Ovary (tissue), 9 donors: Measurements from ENCODE around the gene DICER1. TPM values are rescaled to one million over a fixed set of nuclear protein-coding genes. Genes with fewer than 3 reads are reported as not detected.

Source experiments
- DNase-seq, 5 donors: peaks; one replicate each; pipeline ENCODE4 v3.0.0-alpha.2; 2019 to 2020
- H3K27ac ChIP-seq, 2 donors: fragments of 200-600 bp; one replicate each; pipeline versions ENCODE4 v1.5.1 to v1.8.0; 2019 to 2022
- H3K27me3 ChIP-seq: fragments of 200-600 bp; one replicate; pipeline ENCODE4 v1.8.0; 2022
- H3K36me3 ChIP-seq: fragments of 200-600 bp; sonication (generic); one replicate; pipeline ENCODE4 v1.5.1; 2019
- H3K4me1 ChIP-seq: one replicate; pipeline ENCODE4 v1.8.1; 2013; ENCODE audit warnings: mild to moderate bottlenecking, moderate library complexity; ENCODE audit not compliant: insufficient read depth
- H3K4me3 ChIP-seq: fragments of 200-600 bp; sonication (generic); one replicate; pipeline ENCODE4 v1.5.1; 2017
- H3K9me3 ChIP-seq, 2 donors: fragments of 200-600 bp in 1 of 2; sonication (generic) in 1 of 2; one replicate each; pipeline versions ENCODE4 v1.5.1 to v1.8.1; 2013 to 2019; ENCODE audit warnings: mild to moderate bottlenecking in 1 of 2, moderate library complexity in 1 of 2
- CTCF ChIP-seq, 3 donors: fragments of 450-650 bp in 2 of 3; fragments of 200-600 bp in 1 of 3; IDR thresholded peaks; one replicate each; pipeline versions ENCODE4 v1.5.1 to v1.8.0; 2016 to 2022; ENCODE audit warnings: antibody characterized with exemption in 3 of 3, mild to moderate bottlenecking in 1 of 3
- EP300 ChIP-seq: sonication (generic); formaldehyde crosslinking; IDR thresholded peaks from one replicate; pipeline ENCODE4 v1.6.1; 2017; ENCODE audit warnings: antibody characterized with exemption
- POLR2A ChIP-seq: fragments of 450-650 bp; IDR thresholded peaks from one replicate; pipeline ENCODE4 v1.6.1; 2017; ENCODE audit warnings: antibody characterized with exemption, mild to moderate bottlenecking, moderate library complexity
- WGBS, 3 donors: extraction: QIAGEN DNeasy Blood & Tissue Kit in 1 of 3; methylation state at CpG; one replicate each; pipeline versions ENCODE4 v1.1.5 to v1.1.7; 2013 to 2017; 5-methylcytosine and 5-hydroxymethylcytosine counted together
- intact Hi-C, 4 donors: fragments of 100-400 bp; cut with DNase I; formaldehyde crosslinking; loops; one replicate each; pipeline versions ENCODE4 v1.11.0 to v1.15.1; 2022 to 2023
- polyA plus RNA-seq, 2 donors: library from polyadenylated mRNA; stranded (reverse); fragments of 200-250 nt in 1 of 2; fragments of 350-450 nt in 1 of 2; fragmentation: Illumina TruSeq in 1 of 2; extraction: RNeasy Lipid Tissue Mini Kit (QIAGEN cat#74804) in 1 of 2; gene quantifications; one replicate each; pipeline ENCODE4 v1.2.3, GENCODE V29; 2013 to 2014
- total RNA-seq, 7 donors: library from RNA; depleted of rRNA in 2 of 7; stranded (reverse); fragments of >200 nt in 2 of 7; fragmentation: NEBNext Ultra II Directional in 3 of 7; extraction: Animal tissue kit (Norgen Biotek cat#: 25700) in 3 of 7; gene quantifications; one replicate each; pipeline versions ENCODE4 v1.1.0 to v1.2.4, GENCODE V29; 2016 to 2023
- donor health status: DM: no; HTN: no; CAD: no; lungs with moderate emphysema.
- donor health status: DM: no; HTN: no; CAD: no.
- donor health status: Bipolar disorder and iron deficiency.
- donor health status: DM: yes; HTN: yes; CAD: no.
- donor health status: DM: no; HTN: no; CAD: no.
- donor health status: DM: yes; HTN: yes; CAD: no.

Gene DICER1
- total and polyA plus RNA-seq, 9 donors: 9.6 to 54.7 (median 47.4) TPM

GRCh38 chr14:95123891-95124579 is 33.3 kb downstream of the DICER1 start:
- H3K4me1 ChIP-seq: no peaks in the 10 kb centered on the region
- intact Hi-C loops: no loop called here
- no peak overlapping the region for H3K4me3 ChIP-seq
- 91 to 93% (median 93%) methylated on average over 9 of the region's 9 CpGs for WGBS, 3 donors
- no peaks in the 10 kb centered on the region for H3K9me3 ChIP-seq
- peak in 1 of 5 donors; percentile 36 for DNase-seq
- TF ChIP-seq POLR2A (no peak), CTCF (IDR thresholded peaks at IDR 0.05) (no peak), EP300 (no peak)
- no peak overlapping the region for H3K27ac ChIP-seq
- no peaks in the 10 kb centered on the region for H3K36me3 ChIP-seq
- no peaks in the 10 kb centered on the region for H3K27me3 ChIP-seq

- Histone ChIP-seq H3K27ac (no peak overlapping the region), H3K4me1 (no peaks in the 10 kb centered on the region), H3K27me3 (no peaks in the 10 kb centered on the region), H3K9me3 (no peaks in the 10 kb centered on the region), H3K4me3 (no peak overlapping the region), H3K36me3 (no peaks in the 10 kb centered on the region)
- DNase-seq: no peak
- TF ChIP-seq EP300 (no peak), CTCF (IDR thresholded peaks at IDR 0.05) (no peak), POLR2A (no peak)
- WGBS, 3 donors: 95 to 99% (median 97%) methylated on average over 12 of the region's 12 CpGs
- intact Hi-C loops: no loop called here
Measured at GRCh38 chr14:95122621-95122945, 34.7 kb downstream of the DICER1 start.

- DNase-seq: no peak
- WGBS, 3 donors: 95 to 97% (median 96%) methylated on average over 6 of the region's 6 CpGs
- no peak overlapping the region for H3K27ac ChIP-seq
- H3K4me3 ChIP-seq: no peak overlapping the region
- no peaks in the 10 kb centered on the region for H3K27me3 ChIP-seq
- intact Hi-C loops: no loop called here
- TF ChIP-seq CTCF (IDR thresholded peaks at IDR 0.05) (no peak), POLR2A (no peak)
- H3K36me3 ChIP-seq: no peaks in the 10 kb centered on the region
- H3K4me1 ChIP-seq: no peaks in the 10 kb centered on the region
- H3K9me3 ChIP-seq: no peaks in the 10 kb centered on the region
Measured at GRCh38 chr14:95121911-95122620, 35.3 kb downstream of the DICER1 start.

- no peak for TF ChIP-seq POLR2A
- no peak for TF ChIP-seq EP300
- TF ChIP-seq CTCF (IDR thresholded peaks at IDR 0.05): no peak
- H3K4me1 ChIP-seq: no peaks in the 10 kb centered on the region
- no peaks in the 10 kb centered on the region for H3K27me3 ChIP-seq
- WGBS, 3 donors: 68 to 81% (median 70%) methylated on average over 1 of the region's 1 CpG
- no peak overlapping the region for H3K4me3 ChIP-seq
- intact Hi-C loops: no loop called here
- H3K36me3 ChIP-seq: no peaks in the 10 kb centered on the region
- no peak for DNase-seq
- H3K27ac ChIP-seq: no peak overlapping the region
- H3K9me3 ChIP-seq: no peaks in the 10 kb centered on the region
Measured at GRCh38 chr14:95119336-95119735, 38.0 kb downstream of the DICER1 start.
